Islet of Langerhans (tissue), 1 donor: ENCODE data around the gene SGPP1.
"Not testable (repeated sequence)": the region's sequence is repeated elsewhere in the genome, so short reads cannot be mapped to it uniquely, and the experiment has no call there.

Experiments
- FAIRE-seq: peaks from one replicate; lab custom pipeline; 2011; peaks lifted over from hg19 to GRCh38; lab: Jason Lieb, UNC

The SGPP1 gene

GRCh38 chr14:63636094-63636635 lies 91.7 kb downstream of the SGPP1 start:
- FAIRE-seq: not testable (repeated sequence)
